Small intestine (tissue), 7 donors: Measurements from ENCODE around the gene FEV. TPM values are rescaled to one million over a fixed set of nuclear protein-coding genes. Genes with fewer than 3 reads are reported as not detected.

Experiments
- DNase-seq, 2 donors: peaks; one replicate each; pipeline versions ENCODE4 v3.0.0 to v3.0.0-alpha.2; 2013
- FAIRE-seq: peaks from 2 replicates; lab custom pipeline; 2012; peaks lifted over from hg19 to GRCh38; lab: Jason Lieb, UNC
- H3K27ac ChIP-seq, 3 donors: one replicate each; pipeline ENCODE4 v1.5.1; 2013; ENCODE audit warnings: low read length in 2 of 3, mild to moderate bottlenecking in 2 of 3, control low read depth in 1 of 3, inconsistent platforms in 1 of 3, low read depth in 1 of 3, moderate library complexity in 1 of 3
- H3K27me3 ChIP-seq, 3 donors: one replicate each; pipeline ENCODE4 v1.6.1; 2013; ENCODE audit warnings: low read length in 3 of 3, inconsistent platforms in 1 of 3; ENCODE audit not compliant: control insufficient read depth in 3 of 3, insufficient read depth in 3 of 3
- H3K36me3 ChIP-seq, 3 donors: one replicate each; pipeline ENCODE4 v1.6.1; 2013; ENCODE audit warnings: low read length in 3 of 3, inconsistent platforms in 1 of 3, low read depth in 1 of 3, mild to moderate bottlenecking in 1 of 3, moderate library complexity in 1 of 3; ENCODE audit not compliant: control insufficient read depth in 3 of 3, insufficient read depth in 2 of 3
- H3K4me1 ChIP-seq, 3 donors: one replicate each; pipeline ENCODE4 v1.6.1; 2013; ENCODE audit warnings: low read length in 2 of 3, inconsistent platforms in 1 of 3, low read depth in 1 of 3, mild to moderate bottlenecking in 1 of 3, moderate library complexity in 1 of 3; ENCODE audit not compliant: control insufficient read depth in 3 of 3, insufficient read depth in 2 of 3
- H3K4me3 ChIP-seq, 3 donors: one replicate each; pipeline ENCODE4 v1.5.1; 2013; ENCODE audit warnings: low read length in 3 of 3, control low read depth in 1 of 3, inconsistent platforms in 1 of 3, low read depth in 1 of 3, mild to moderate bottlenecking in 1 of 3, moderate library complexity in 1 of 3
- H3K9me3 ChIP-seq, 2 donors: one replicate each; pipeline ENCODE4 v1.6.1; 2013; ENCODE audit warnings: low read depth in 1 of 2, low read length in 1 of 2; ENCODE audit not compliant: control insufficient read depth in 2 of 2, insufficient read depth in 1 of 2
- WGBS, 3 donors: extraction: QIAGEN DNeasy Blood & Tissue Kit; methylation state at CpG; one replicate each; pipeline ENCODE4 v1.1.7; 2013; 5-methylcytosine and 5-hydroxymethylcytosine counted together
- polyA plus RNA-seq, 4 donors: library from polyadenylated mRNA; stranded (reverse) in 3 of 4; unstranded in 1 of 4; fragments of 200-250 nt in 3 of 4; fragments of 120-200 nt in 1 of 4; gene quantifications; one replicate each; pipeline versions ENCODE4 v1.2.1 to v1.2.3, GENCODE V29; 2013
- donor health status: healthy with polysubstance abuse.
- donor health status: control.
- donor health status: control.
- donor health status: Bipolar disorder and iron deficiency.
- donor health status: healthy.

The FEV gene
- polyA plus RNA-seq, 4 donors: 2.9 to 19.5 (median 4.4) TPM

DNA sequence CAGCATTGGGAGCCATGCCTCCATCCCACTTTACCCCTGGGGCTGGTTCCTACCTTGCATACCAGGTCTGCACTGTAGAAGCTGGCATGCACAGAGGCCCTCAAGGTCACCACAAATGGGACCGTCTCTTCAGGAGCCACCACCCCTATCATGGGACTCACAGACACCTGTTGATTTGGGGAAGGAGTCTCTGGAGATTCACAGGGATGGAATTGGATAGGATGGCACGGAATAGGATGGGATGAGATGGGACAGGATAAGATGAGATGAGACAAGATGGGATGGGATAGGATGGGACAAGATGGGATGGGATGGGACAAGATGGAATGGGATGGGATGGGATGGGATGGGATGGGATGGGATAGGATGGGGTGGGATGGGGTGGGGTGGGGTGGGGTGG is 24.3 kb upstream of the FEV start:
- H3K36me3 ChIP-seq: no peaks in the 10 kb centered on the region
- no peak overlapping the region for H3K4me3 ChIP-seq
- no peak overlapping the region for H3K27ac ChIP-seq
- no peaks in the 10 kb centered on the region for H3K4me1 ChIP-seq
- H3K27me3 ChIP-seq: peaks cover 0 to 24% (median 20%) of the 10 kb centered on the region in 3 donors
- 67 to 87% (median 78%) methylated on average over 2 of the region's 2 CpGs for WGBS, 3 donors
- FAIRE-seq: no peak
- no peaks in the 10 kb centered on the region for H3K9me3 ChIP-seq
- no peak for DNase-seq

DNA sequence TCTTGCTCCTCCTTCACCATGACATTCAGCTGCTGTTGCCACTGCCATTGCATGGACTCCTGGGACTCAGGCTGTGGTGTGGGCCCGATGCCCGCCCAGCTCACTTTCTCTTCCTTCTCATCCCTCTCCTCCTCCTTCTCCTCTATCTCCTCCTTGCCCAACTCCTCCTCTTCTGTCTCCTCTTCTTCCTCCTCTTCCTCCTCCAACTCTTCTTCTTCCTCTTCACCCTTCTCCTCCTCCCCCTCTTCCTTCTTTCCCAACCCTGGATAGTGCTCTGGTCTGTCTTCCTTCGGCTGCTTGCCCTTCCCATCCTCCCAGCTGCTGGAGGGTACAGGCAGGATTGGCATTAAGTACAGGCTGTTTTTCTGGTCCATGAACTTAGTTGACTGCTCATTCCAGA is 19.0 kb upstream of the FEV start:
- DNase-seq (no peak), FAIRE-seq (no peak)
- Histone ChIP-seq H3K4me1 (peaks cover 0 to 15% (median 4%) of the 10 kb centered on the region in 3 donors), H3K36me3 (no peaks in the 10 kb centered on the region), H3K4me3 (no peak overlapping the region), H3K27ac (no peak overlapping the region), H3K27me3 (peaks cover 0 to 66% (median 51%) of the 10 kb centered on the region in 3 donors), H3K9me3 (no peaks in the 10 kb centered on the region)
- 86 to 87% (median 86%) methylated on average over 3 of the region's 3 CpGs for WGBS, 3 donors

DNA sequence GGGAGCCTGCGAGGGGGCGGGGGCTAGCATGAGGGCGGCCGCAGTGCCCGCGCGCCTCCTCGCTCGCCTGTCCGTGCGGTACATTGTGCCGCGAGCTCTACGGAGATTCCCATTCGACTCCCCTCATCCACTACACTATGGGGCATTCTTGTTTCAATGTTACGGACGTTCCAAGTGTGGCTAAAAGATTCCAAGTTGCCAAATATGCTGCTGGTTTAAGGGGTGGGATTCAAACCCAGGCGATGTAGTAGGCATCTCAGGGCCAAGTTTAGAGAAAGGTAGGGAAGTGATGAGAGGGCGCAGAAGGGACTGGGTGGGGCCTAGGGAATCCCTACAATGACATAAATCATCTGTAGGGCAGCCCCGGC is 18.3 kb upstream of the FEV start:
- Histone ChIP-seq H3K36me3 (no peaks in the 10 kb centered on the region), H3K27me3 (peaks cover 0 to 70% (median 51%) of the 10 kb centered on the region in 3 donors), H3K4me3 (peak overlapping the region in 1 of 3 donors; percentile 21), H3K9me3 (no peaks in the 10 kb centered on the region), H3K27ac (no peak overlapping the region), H3K4me1 (peaks cover 0 to 15% (median 4%) of the 10 kb centered on the region in 3 donors)
- 6 to 11% (median 10%) methylated on average over 15 to 20 of the region's 20 CpGs for WGBS, 3 donors
- DNase-seq (no peak), FAIRE-seq (no peak)

DNA sequence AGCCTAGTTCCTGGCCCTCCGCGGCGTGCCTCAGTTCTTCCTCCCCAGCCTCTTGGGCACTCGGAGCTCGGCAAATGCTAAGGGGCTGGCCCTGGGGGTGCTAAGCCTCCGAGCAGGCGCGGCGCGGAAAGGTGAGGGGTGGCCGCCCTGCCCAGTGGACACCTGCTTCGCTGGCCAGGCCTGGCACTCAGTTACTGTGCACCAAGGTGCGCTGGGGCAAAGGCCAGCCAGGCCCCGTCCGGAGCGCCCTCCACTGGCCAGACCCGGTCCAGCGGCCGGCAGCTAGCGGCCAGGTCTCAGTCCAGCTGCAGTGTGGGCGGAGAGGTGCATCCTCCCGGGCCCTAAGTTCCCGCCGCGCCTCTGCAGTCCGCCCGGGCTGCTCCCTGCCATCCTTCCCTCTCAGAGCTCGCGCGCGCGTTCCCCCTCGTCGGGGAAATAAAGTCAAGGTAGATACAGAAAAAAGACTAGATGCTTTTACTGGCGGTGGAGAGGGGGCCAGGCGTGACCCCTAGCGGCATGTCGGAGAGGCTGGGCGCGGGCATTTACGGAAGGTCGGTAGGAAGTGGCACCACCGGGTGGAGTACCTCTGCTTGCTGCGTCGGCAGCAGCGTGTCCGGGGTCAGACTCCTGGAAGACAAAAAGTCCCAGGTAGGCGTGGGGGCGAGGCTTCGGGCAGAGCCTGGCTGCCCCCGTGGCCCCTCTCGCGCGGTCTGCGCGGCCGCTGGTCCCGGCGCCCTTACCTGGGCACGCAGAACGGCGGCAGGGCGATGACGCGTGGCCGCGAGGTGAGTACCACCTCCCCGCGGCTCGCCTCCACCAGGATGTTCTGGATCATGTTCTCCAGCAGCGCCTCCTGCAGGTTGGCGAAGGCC is 17.6 kb upstream of the FEV start:
- peak overlapping the region; percentile 7 to 76 (median 74) for H3K27ac ChIP-seq
- H3K9me3 ChIP-seq: no peaks in the 10 kb centered on the region
- FAIRE-seq (no peak), DNase-seq (peak; percentile 72 to 87)
- peaks cover 0 to 74% (median 51%) of the 10 kb centered on the region in 3 donors for H3K27me3 ChIP-seq
- H3K4me1 ChIP-seq: peaks cover 0 to 15% (median 4%) of the 10 kb centered on the region in 3 donors
- WGBS, 3 donors: 2% methylated on average over 64 to 72 of the region's 72 CpGs
- peak overlapping the region; percentile 16 to 41 (median 33) for H3K4me3 ChIP-seq
- H3K36me3 ChIP-seq: no peaks in the 10 kb centered on the region

DNA sequence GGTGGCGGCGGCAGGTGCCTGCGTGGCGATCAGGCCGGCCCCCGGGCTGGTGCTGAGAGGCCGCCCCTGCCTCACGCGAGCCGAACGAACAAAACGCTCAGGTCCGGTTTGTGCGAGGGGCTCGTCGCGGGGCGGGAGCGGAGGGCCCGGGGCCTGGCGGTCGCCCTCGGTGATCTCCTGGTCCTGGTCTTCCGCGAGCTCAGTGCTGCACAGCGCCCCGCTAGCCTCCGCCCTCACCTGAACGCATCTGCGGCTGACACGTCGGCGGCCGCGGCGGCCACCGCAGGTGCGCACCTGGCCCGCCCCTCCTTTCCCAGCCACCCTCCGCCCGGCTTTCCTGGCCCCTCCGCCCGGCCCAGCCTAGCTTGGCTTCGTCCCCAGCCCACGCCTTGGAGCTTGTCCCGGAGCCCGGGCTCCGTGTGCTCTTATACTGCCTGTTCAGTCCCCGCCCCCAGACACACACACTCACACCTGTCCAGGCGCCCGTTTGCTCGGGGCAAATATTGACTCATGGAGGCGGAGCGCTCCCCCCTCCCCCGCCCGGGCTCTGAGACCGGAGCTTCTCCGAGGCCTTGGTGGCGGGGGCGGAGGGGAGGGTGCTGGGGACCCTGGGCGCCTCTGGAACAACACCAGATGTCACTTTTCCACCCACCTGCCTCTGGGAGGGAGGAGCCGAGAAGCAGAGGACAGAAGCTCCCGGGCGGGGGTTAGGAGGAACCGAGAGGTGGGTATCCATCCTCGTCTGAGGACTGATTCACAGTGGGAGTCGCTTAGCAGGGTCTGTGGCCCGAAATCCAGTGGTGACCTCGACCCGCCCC is 16.8 kb upstream of the FEV start:
- DNase-seq: peak; percentile 92 to 93
- H3K27ac ChIP-seq: peak overlapping the region; percentile 27 to 76 (median 74)
- no peak for FAIRE-seq

DNA sequence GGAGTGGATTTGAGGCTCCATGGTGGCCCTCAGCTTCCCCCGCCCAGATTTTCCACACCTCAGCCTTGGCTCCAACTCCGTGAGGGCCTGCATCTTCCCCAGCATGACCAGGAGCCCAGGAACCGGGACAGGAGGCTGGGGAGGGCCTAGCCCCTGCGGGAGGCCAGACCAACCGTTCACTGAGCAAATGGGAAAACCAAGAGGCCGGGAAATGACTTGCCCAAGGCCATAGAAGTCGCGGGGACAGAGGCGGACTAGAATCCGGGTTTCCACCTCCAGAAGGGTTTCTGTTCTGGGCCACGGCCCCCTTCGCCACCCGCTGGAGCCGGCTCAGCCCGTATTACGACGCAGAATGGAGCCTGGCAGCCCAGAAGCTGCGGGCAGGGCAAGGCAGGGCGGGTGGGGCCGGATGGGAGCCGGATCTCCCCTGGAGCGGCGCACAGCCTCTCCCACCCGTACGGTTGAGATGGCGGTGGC is 16.2 kb upstream of the FEV start:
- Histone ChIP-seq H3K4me1 (peaks cover 2 to 21% (median 4%) of the 10 kb centered on the region in 3 donors), H3K27me3 (peaks cover 4 to 81% (median 51%) of the 10 kb centered on the region in 3 donors), H3K4me3 (peak overlapping the region in 2 of 3 donors; percentile 33 to 41), H3K36me3 (no peaks in the 10 kb centered on the region), H3K27ac (peak overlapping the region; percentile 27 to 68 (median 67)), H3K9me3 (no peaks in the 10 kb centered on the region)
- no peak for FAIRE-seq
- DNase-seq: no peak
- WGBS, 3 donors: 6 to 9% (median 7%) methylated on average over 24 to 26 of the region's 26 CpGs

More for the DNA sequence above, 16.8 kb upstream of the FEV start:
- no peaks in the 10 kb centered on the region for H3K36me3 ChIP-seq
- H3K4me1 ChIP-seq: peaks cover 0 to 15% (median 4%) of the 10 kb centered on the region in 3 donors
- H3K27me3 ChIP-seq: peaks cover 2 to 75% (median 51%) of the 10 kb centered on the region in 3 donors
- peak overlapping the region in 2 of 3 donors; percentile 33 to 41 for H3K4me3 ChIP-seq
- WGBS, 3 donors: 1 to 3% (median 1%) methylated on average over 50 to 70 of the region's 70 CpGs
- H3K9me3 ChIP-seq: no peaks in the 10 kb centered on the region

DNA sequence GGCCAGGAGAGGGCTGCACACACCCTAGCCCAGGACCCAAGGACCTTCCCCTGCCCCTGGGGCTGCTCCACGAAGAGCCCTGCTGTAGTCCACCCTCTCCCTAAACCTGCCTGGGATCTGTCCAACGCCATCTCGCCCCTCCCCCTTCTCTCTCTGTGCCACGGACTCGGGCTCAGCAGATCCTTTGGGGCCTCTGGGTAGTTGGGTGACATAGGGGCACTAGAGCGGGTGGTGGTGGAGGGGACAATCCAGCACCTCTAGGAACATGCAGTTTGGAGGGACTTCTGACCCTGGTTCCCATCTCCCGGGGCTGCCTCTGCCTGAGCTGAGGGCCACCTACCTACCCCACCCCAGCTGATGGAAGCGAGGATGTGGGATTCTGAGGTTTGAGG is 15.6 kb upstream of the FEV start:
- WGBS, 3 donors: 19 to 34% (median 33%) methylated on average over 5 to 8 of the region's 8 CpGs
- peaks cover 4 to 81% (median 48%) of the 10 kb centered on the region in 3 donors for H3K27me3 ChIP-seq
- H3K4me3 ChIP-seq: peak overlapping the region in 2 of 3 donors; percentile 33 to 41
- H3K4me1 ChIP-seq: peaks cover 2 to 25% (median 4%) of the 10 kb centered on the region in 3 donors
- H3K36me3 ChIP-seq: no peaks in the 10 kb centered on the region
- DNase-seq: no peak
- peak overlapping the region in 2 of 3 donors; percentile 67 to 68 for H3K27ac ChIP-seq
- no peaks in the 10 kb centered on the region for H3K9me3 ChIP-seq
- FAIRE-seq: no peak
